SKM-1 (cell line): Measurements from ENCODE around the gene UPB1.

Experiments
- DNase-seq: peaks from one replicate; lab custom pipeline; 2025; ENCODE audit not compliant: unreplicated experiment; lab: John Stamatoyannopoulos, UW

The UPB1 gene

GRCh38 chr22:24563246-24563645 lies 68.1 kb downstream of the UPB1 start:
- no peak for DNase-seq

- DNase-seq = no peak
Observed at GRCh38 chr22:24564376-24565058, 69.4 kb downstream of the UPB1 start.

DNA sequence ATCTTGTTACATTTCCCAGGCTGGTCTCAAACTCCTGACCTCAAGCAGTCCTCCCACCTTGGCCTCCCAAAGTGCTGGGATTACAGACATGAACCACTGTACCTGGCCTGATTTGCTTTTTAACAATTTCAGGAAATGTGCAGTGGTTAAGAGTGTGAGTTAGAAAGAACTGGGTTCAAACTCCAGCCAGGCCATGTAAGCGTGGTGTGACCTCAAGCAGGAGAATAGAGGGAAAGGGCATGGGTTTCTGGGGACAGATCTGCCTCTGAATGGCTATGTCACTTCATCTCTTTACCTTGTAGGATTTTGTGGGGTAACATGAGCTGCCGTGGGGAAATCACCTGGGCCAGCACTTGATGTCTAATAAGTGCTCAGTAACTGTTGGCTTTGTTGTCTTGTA lies 69.9 kb downstream of the UPB1 start:
- no peak for DNase-seq

DNA sequence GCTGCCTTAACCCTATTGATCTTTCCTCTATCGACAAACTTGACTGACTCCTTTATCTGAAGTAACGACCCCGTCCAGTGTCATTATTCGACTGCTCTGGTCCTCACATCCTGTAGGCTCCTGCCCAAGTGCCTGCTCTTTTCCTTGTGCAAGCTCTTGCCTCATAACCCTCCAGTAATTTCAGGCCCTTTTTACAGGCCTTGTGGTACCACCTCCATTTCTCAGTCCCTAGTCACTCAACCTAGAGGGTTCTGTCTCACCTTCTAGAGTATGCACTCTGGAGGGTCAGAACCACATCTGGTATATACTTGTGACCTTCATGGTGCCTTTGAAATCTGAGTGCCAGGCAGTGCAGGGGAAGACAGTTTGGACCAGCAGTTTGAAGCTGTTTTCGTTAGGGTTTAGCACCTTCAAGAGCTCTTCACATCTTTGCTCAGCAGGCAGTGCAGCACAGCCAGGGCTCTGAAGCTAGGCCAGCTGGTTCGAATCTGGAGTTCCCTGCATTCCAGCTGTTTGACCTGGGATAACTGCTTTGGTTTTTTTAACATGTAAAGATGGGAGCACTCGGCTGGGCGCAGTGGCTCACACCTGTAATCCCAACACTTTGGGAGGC lies 71.9 kb downstream of the UPB1 start:
- no peak for DNase-seq

- DNase-seq = no peak
Observed at GRCh38 chr22:24567668-24568067, 72.5 kb downstream of the UPB1 start.

GRCh38 chr22:24571266-24571665 lies 76.1 kb downstream of the UPB1 start:
- DNase-seq = no peak

DNA sequence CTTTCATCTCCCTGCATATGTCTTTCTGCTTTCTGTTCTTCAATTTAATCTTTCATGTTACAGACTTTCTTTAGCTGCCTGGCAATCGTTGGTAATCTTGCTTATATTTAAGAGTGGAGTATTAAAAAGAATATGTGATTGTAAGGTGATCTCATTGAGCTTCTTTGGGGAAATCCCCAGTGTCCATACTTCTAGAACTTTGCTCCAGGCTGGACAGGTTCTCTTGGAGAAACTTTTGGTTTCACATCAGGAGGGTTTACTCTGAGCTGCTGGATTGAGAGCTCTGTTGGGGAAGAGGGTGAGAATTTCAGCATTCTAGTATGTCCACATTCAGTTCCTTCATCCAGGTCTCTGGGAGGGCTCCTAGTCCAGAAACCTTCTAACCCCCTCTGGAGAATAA lies 81.6 kb downstream of the UPB1 start:
- no peak for DNase-seq
